NCI-H2196 (cell line): ENCODE measurements around the gene POLRMT.
"Not testable (repeated sequence)": the region's sequence is repeated elsewhere in the genome, so short reads cannot be mapped to it uniquely, and the experiment has no call there.

Experiments used
- DNase-seq: peaks from one replicate; lab custom pipeline; 2025; ENCODE audit not compliant: unreplicated experiment; lab: John Stamatoyannopoulos, UW

Gene POLRMT

GRCh38 chr19:633068-633785, at the start of gene POLRMT:
TSS of gene POLRMT (minus strand) at chr19:633537. CDS start at chr19:633512, 25 bp downstream.
- peak; percentile 98 for DNase-seq

- DNase-seq: no peak
Measured at GRCh38 chr19:682678-683320, 49.5 kb upstream of the POLRMT start.

- peak; percentile 92 for DNase-seq
Measured at GRCh38 chr19:681029-682019, 48.0 kb upstream of the POLRMT start.

GRCh38 chr19:680287-681028, 47.1 kb upstream of the POLRMT start:
- DNase-seq: peak; percentile 97

GRCh38 chr19:679418-680286, 46.3 kb upstream of the POLRMT start:
- peak; percentile 46 for DNase-seq

GRCh38 chr19:678791-679388, 45.6 kb upstream of the POLRMT start:
- no peak for DNase-seq

GRCh38 chr19:677601-678436, 44.5 kb upstream of the POLRMT start:
- DNase-seq: no peak

GRCh38 chr19:677201-677600, 43.9 kb upstream of the POLRMT start:
- DNase-seq: no peak

- no peak for DNase-seq
Measured at GRCh38 chr19:676339-677105, 43.2 kb upstream of the POLRMT start, which contains the start of gene FSTL3. TSS of gene FSTL3 (plus strand) at chr19:676392. CDS start at chr19:676424, 32 bp downstream.

GRCh38 chr19:676007-676338, 42.6 kb upstream of the POLRMT start:
- no peak for DNase-seq

- DNase-seq: no peak
Measured at GRCh38 chr19:674282-675151, 41.2 kb upstream of the POLRMT start.

- DNase-seq: no peak
Measured at GRCh38 chr19:670609-671075, 37.3 kb upstream of the POLRMT start.

GRCh38 chr19:668675-669434, 35.5 kb upstream of the POLRMT start:
- DNase-seq: not testable (repeated sequence)

GRCh38 chr19:666985-667573, 33.7 kb upstream of the POLRMT start:
- not testable (repeated sequence) for DNase-seq

GRCh38 chr19:664913-665443, 31.6 kb upstream of the POLRMT start:
- peak; percentile 85 for DNase-seq
